GM21825 (cell line): ENCODE results near the gene SLC6A17.

Experiments
- ATAC-seq: cut with Tn5 transposase; IDR thresholded peaks from one replicate; pipeline ENCODE4 v1.9.1; 2021; ENCODE audit warnings: mild to moderate bottlenecking, moderate library complexity; ENCODE audit not compliant: unreplicated experiment

SLC6A17 gene

DNA sequence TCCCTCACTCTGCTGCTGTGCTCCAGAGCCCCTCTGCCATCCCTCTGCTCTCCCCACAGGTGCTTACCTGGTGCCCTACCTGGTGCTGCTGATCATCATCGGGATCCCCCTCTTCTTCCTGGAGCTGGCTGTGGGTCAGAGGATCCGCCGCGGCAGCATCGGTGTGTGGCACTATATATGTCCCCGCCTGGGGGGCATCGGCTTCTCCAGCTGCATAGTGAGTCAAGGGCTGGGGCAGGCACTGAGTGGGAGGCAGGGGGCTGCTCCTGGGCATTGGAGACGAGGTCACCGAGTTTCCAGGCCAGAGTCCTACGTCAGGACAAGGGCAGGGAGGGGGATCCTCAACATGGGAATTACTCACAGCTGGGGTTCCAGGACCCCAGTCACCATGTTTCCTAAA is 21.7 kb downstream of the SLC6A17 start:
- ATAC-seq: no peak

DNA sequence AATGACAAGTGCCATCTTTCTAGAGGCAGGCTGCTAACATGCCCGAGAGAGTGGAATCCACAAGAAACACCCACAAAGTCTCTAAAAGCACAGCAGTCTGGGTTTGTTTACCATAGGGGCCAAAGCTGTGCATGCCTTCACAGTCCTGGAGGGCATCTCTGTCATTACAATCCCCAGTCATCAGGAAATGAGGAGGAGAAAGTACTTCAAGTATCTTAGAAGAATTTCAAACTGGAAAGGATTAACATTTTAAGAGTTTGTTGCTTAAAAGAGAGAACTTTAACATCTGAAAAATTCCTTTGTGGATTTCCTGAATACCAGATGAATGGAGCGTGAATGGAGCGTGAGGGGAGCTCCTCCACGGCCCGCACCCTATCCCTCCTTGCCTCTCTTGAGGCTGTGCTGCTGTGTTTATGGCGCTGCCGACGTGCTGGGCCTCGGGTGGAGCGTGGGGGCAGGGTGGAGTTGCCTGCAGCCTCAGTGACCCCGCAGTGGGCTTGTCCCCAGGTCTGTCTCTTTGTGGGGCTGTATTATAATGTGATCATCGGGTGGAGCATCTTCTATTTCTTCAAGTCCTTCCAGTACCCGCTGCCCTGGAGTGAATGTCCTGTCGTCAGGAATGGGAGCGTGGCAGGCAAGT is 23.3 kb downstream of the SLC6A17 start:
- no peak for ATAC-seq

GRCh38 chr1:110174961-110175360 is 24.7 kb downstream of the SLC6A17 start:
- ATAC-seq: no peak

GRCh38 chr1:110176299-110176956 is 26.1 kb downstream of the SLC6A17 start:
- ATAC-seq: no peak

- ATAC-seq: no peak
Measured at GRCh38 chr1:110177775-110178174, 27.5 kb downstream of the SLC6A17 start.

- ATAC-seq: no peak
Measured at GRCh38 chr1:110183642-110184167, 33.4 kb downstream of the SLC6A17 start.

GRCh38 chr1:110184446-110184845 is 34.2 kb downstream of the SLC6A17 start:
- no peak for ATAC-seq

DNA sequence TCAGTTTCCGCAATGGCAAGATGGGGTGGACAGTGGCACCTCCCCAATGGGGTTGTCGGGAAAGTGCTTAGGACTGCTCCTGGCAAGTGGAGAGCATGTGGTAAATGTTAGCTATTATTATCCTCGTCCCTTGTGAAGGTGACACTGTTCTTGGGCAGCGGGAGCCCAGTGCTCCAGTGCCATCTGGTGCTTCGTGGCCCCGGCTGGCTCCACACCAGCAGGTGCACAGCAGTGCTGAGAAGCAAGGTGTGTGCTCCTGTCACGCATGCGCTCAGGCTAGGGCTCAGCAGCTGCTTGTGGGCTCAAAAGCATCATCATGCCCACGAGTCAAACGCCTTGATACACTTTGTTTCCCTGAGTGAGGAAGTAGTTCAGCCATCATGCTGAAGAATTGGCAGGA is 34.9 kb downstream of the SLC6A17 start:
- no peak for ATAC-seq

DNA sequence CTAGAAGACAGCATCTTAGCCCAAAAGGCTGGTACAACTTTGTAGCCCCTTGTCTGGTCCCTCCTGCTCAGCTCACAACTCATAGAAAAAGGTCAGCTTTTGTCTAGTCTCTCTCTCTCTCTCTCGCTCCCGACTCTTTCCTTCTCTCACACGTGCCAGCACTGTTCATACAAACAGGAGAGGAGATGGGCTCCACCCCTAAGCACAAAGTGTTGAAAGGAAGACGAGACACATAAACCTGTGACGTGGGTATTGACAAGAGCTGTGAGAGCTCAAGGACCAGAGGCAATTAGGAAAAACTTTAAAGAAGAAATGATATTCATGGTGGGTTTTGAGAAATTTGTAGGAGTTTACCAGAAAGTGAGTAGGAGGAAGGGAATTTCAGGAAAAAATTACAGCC is 36.3 kb downstream of the SLC6A17 start:
- ATAC-seq: no peak

DNA sequence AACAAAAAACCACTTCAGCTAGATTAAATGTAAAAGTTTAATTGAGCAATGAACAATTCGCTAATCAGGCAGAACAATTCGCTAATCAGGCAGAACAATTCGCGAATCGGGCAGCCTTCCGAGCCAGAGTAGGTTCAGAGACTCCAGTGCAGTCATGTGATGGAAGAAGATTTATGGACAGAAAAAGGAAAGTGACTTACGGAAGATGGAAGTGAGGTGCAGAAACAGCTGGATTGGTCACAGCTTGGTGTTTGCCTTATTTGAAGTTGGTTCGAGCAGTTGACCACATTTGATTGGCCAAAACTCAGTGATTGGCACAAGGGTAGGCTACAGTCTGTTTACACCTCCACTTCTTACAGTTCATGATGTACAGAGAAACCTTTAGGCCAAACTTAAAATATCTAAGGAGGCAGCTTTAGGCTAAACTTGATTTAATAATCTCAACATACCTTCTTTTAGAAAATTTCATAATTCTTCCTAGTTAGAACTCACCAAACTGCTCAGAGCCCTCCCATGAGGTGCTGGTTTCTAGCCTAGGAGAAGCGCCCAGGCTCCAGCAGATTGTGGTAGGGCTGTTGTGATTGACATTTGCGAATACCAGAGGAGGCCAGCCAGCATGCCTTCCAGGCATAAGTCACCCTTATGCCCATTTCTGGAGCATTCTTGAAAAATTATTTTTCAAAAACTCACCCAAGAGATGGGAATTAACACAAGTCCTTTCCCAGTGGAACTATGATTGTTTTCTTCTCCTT is 37.0 kb downstream of the SLC6A17 start:
- no peak for ATAC-seq

DNA sequence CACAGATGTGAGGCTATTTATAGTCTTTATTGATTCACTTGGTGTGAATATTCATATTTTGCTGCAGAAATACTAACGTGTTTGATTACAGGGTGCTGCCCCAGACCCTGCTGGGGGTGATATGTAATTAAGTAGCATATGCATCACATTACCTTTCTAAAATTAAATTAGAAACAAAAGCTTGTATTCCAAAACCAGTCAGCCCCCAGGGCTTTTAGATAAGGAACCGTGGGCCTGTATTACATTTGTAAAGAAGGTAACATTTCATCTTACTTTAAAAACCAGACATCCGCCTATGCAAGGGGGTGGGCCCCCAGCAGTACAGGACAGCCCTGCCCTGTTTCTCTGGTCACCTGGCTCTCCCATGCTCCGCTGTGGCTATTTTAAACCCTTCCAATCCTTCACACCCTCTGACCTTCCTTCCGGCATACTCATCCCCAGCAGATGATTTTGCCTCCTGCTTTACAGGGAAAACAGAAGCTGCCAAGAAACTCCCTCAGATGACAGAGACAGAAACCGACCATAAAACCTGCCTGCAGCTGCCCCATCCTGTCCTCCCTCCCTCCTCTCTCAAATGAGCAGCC is 37.8 kb downstream of the SLC6A17 start:
- ATAC-seq: no peak

- no peak for ATAC-seq
Measured at GRCh38 chr1:110189181-110189580, 38.9 kb downstream of the SLC6A17 start.

DNA sequence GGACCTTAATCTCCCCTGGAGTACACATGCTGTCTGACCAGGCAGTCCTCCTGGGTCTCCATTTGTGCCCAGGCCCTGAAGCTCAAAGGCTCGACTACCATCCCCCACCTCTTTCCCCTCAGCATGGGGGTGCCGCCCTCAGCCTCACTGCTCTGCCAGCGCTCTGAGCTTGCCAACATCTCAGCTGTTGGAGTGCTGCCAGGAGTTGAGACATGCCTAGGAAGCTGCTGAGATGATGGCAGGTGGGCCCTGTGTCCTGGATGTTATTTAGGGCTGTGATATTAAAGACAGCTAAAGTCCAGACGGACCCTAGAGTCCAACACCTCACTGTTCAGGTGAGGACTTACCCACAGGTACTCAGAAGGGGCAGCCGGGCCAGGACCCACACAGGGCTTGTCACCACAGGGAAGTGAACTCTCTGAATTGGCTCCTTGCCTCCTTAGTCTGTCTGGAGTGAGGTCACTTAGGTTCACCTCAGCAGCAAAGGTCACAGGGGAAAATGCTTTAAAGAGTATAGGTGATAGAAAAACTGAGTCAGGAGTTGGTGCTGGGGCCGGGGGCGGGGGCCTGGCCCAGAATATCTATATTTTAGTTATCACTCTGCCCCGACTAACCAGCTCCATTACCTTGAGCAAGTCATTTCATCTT is 40.1 kb downstream of the SLC6A17 start:
- ATAC-seq: no peak

DNA sequence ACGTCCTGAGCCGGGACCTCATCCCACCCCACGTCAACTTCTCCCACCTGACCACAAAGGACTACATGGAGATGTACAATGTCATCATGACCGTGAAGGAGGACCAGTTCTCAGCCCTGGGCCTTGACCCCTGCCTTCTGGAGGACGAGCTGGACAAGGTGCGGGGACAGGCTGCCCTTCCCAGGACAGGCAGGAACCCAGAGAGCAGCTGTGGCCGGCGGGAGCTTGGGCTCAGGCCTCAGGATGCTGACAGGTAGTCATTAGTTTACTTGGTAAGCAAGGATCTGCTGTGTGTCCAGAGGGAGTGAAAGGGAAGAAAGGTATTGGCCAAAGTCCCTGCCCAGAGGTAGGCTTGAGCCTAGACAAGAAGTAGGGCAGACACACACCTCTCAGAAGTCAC is 42.2 kb downstream of the SLC6A17 start:
- no peak for ATAC-seq

DNA sequence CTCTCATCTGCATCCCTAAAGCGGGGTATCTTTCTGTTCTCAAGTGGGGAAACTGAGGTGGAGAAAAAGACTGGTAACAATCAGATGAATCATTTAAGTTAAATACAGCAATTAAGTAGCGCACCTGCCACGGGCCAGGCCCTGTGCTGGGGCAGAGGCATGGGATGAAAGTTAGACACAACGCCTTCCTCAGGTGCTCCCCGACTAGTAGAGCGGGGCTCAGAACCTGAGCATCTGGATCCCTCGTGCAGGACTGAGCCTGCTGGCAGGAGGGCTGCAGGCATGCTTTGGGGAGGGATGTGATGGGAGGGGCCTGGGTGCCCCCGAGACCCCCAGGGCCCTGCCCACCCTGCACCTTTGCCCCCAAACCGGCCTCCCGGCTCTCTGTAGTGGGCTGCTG is 44.9 kb downstream of the SLC6A17 start:
- ATAC-seq: no peak

DNA sequence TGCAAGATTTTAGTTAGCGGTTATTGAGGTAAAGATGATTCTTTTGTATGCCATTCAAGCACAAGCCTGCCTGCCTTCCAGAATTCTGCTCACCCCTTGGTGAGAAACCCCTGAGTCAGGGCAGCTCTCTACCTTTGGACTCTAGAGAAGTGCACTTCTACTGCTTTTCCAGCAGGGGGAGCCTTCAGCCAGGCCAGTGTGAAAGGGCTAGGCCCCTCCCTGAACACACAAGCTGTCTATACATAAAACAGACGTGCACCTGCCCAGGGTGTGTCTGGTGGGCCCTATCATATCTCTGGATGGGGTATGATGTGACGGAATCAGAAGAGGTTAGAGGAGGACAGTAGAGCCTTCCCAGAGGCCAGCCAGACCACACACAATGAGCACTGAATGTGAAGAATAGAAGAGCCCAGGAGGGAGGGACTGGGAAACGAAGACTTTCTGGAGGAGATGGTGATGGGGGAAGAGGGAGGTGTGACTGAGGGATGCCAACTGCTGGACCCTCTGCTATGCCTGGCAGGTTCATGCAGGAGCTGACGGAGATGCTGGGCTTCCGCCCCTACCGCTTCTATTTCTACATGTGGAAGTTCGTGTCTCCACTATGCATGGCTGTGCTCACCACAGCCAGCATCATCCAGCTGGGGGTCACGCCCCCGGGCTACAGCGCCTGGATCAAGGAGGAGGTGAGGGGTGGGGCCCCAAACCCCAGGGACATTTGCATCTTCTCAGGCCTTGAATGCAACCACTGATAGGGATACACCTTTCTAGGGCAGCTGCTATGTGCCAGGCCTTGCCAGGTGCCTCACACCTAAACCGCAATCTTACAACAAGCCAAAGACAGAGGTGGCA is 46.8 kb downstream of the SLC6A17 start:
- peak; percentile 52 for ATAC-seq

DNA sequence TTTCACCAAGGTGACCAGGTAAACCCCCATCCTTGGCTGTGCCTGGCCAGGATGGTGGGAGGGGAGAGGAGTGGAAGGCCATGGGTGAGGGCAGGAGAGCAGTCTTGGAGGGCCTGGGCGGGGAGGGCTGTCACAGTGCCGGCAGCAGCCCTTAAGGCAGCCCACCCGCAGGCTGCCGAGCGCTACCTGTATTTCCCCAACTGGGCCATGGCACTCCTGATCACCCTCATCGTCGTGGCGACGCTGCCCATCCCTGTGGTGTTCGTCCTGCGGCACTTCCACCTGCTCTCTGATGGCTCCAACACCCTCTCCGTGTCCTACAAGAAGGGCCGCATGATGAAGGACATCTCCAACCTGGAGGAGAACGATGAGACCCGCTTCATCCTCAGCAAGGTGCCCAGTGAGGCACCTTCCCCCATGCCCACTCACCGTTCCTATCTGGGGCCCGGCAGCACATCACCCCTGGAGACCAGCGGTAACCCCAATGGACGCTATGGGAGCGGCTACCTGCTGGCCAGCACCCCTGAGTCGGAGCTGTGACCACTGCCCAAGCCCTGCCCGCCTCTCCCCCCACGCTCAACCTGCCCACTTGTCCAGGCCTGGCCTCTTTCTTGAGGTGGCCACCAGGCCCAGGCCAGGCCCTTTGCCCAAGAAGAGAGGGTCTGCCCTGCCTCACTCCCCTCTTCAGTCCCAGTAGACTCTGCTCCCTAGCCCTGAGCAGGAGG is 47.8 kb downstream of the SLC6A17 start:
- no peak for ATAC-seq

- ATAC-seq: no peak
Measured at GRCh38 chr1:110198746-110199145, 48.5 kb downstream of the SLC6A17 start.

DNA sequence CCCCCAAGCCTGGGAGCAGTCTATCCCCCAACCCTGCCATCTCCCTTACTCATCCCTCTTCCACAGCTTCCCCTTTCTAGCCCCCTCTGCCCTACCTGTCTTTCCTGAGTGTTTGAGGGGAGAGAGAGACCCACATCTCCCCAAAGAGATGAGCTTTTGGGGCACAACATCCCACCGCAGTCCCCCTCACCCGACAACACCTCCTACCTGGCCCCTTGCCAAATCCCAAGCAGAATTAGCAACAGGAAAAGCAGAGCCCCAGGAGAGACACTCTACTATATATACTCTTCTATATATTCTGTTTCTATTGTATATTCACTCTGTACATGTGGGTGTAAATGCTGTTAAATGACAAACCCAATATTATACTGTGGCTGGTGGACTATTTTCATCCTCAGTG is 49.9 kb downstream of the SLC6A17 start:
- no peak for ATAC-seq
